HepG2 (cell line): ENCODE results near the gene ICAM5. TPM values are rescaled to one million over a fixed set of nuclear protein-coding genes. Genes with fewer than 3 reads are reported as not detected.
A peak's percentile ranks its signal among the peaks of the same experiment; 100 is the strongest.

Source experiments
- ARNT ChIP-seq: fragments of 450-650 bp; IDR thresholded peaks from 2 replicates; pipeline ENCODE4 v1.6.1; 2017
- CREB1 ChIP-seq, 2 experiments: fragments of 450-650 bp in 1 of 2; IDR thresholded peaks; 2 replicates each; pipeline ENCODE4 v1.6.1; 2016 to 2017; ENCODE audit warnings: control low read depth in 1 of 2, mild to moderate bottlenecking in 1 of 2, missing compliant biosample characterization in 1 of 2, missing genetic modification characterization in 1 of 2
- ETS1 ChIP-seq: sonication (generic); formaldehyde crosslinking; IDR thresholded peaks from 2 replicates; pipeline ENCODE4 v1.4.0; 2020; ENCODE audit warnings: missing genetic modification reagents
- GATAD2A ChIP-seq: IDR thresholded peaks from 2 replicates; pipeline ENCODE4 v1.6.1; 2016
- HNF1A ChIP-seq, 2 experiments: sonication (generic) in 1 of 2; formaldehyde crosslinking in 1 of 2; IDR thresholded peaks; 2 replicates each; pipeline versions ENCODE4 v1.4.0 to v1.6.1; 2016 to 2020; ENCODE audit warnings: borderline replicate concordance in 1 of 2, low read depth in 1 of 2, mild to moderate bottlenecking in 1 of 2, missing genetic modification reagents in 1 of 2
- KDM1A ChIP-seq: IDR thresholded peaks from 2 replicates; pipeline ENCODE4 v1.6.1; 2016; ENCODE audit warnings: missing compliant biosample characterization
- KLF13 ChIP-seq: sonication (generic); formaldehyde crosslinking; IDR thresholded peaks from 2 replicates; pipeline ENCODE4 v1.4.0; 2020; ENCODE audit warnings: mild to moderate bottlenecking, missing genetic modification reagents
- KLF9 ChIP-seq: IDR thresholded peaks from 2 replicates; pipeline ENCODE4 v1.6.1; 2016; ENCODE audit warnings: low read depth
- NPAS2 ChIP-seq: sonication (generic); formaldehyde crosslinking; IDR thresholded peaks from 2 replicates; pipeline ENCODE4 v1.8.0; 2022; ENCODE audit warnings: mild to moderate bottlenecking, missing genetic modification reagents, borderline replicate concordance
- RARG ChIP-seq: sonication (generic); formaldehyde crosslinking; IDR thresholded peaks from 2 replicates; pipeline ENCODE4 v1.4.0; 2020; ENCODE audit warnings: low read depth, mild to moderate bottlenecking, missing genetic modification reagents
- SIX4 ChIP-seq: sonication (generic); formaldehyde crosslinking; IDR thresholded peaks from 2 replicates; pipeline ENCODE4 v1.4.0; 2020; ENCODE audit warnings: missing genetic modification reagents
- STAG1 ChIP-seq: sonication (generic); formaldehyde crosslinking; IDR thresholded peaks from 2 replicates; pipeline ENCODE4 v1.4.0; 2020; ENCODE audit warnings: missing genetic modification reagents
- ZBTB20 ChIP-seq: sonication (generic); formaldehyde crosslinking; IDR thresholded peaks from 2 replicates; pipeline ENCODE4 v1.8.1; 2023; ENCODE audit warnings: missing genetic modification reagents, low read depth, mild to moderate bottlenecking, borderline replicate concordance
- ZFP41 ChIP-seq: sonication (generic); formaldehyde crosslinking; IDR thresholded peaks from 2 replicates; pipeline ENCODE4 v1.4.0; 2020; ENCODE audit warnings: mild to moderate bottlenecking, missing genetic modification reagents, borderline replicate concordance
- ZNF12 ChIP-seq: sonication (generic); formaldehyde crosslinking; IDR thresholded peaks from 2 replicates; pipeline ENCODE4 v1.5.0; 2020; ENCODE audit warnings: missing genetic modification reagents
- ZNF24 ChIP-seq: fragments of 450-650 bp; IDR thresholded peaks from 2 replicates; pipeline ENCODE4 v1.6.1; 2017; ENCODE audit warnings: antibody characterized with exemption, mild to moderate bottlenecking
- ZNF33A ChIP-seq: sonication (generic); formaldehyde crosslinking; IDR thresholded peaks from 2 replicates; pipeline ENCODE4 v1.5.1; 2020; ENCODE audit warnings: missing genetic modification reagents, mild to moderate bottlenecking, moderate library complexity, borderline replicate concordance
- ZNF343 ChIP-seq: sonication (generic); formaldehyde crosslinking; IDR thresholded peaks from 2 replicates; pipeline ENCODE4 v1.4.0; 2020; ENCODE audit warnings: mild to moderate bottlenecking, missing genetic modification reagents
- ZNF713 ChIP-seq: sonication (generic); formaldehyde crosslinking; IDR thresholded peaks from 2 replicates; pipeline ENCODE4 v1.4.0; 2020; ENCODE audit warnings: mild to moderate bottlenecking, missing genetic modification reagents
- ZNF83 ChIP-seq: sonication (generic); formaldehyde crosslinking; IDR thresholded peaks from 2 replicates; pipeline ENCODE4 v1.4.0; 2020; ENCODE audit warnings: missing genetic modification reagents, mild to moderate bottlenecking, borderline replicate concordance
- polyA plus RNA-seq, 8 experiments: library from polyadenylated mRNA; depleted of rRNA in 3 of 8; stranded (reverse) in 7 of 8; unstranded in 1 of 8; fragments of >200 nt; fragmentation: Illumina TruSeq in 4 of 8; extraction: Trizol in 4 of 8; gene quantifications; 2 replicates each; pipeline versions ENCODE4 v1.2.1 to v1.2.3, GENCODE V29; 2011 to 2016; ENCODE audit warnings: low read depth in 4 of 8, missing spikeins in 1 of 8, mixed read lengths in 1 of 8; ENCODE audit not compliant: insufficient read depth in 1 of 8
- total RNA-seq, 5 experiments: library from RNA; depleted of rRNA; stranded (reverse); fragments of >200 nt; fragmentation: Illumina TruSeq; extraction: Trizol; gene quantifications; 2 replicates each; pipeline ENCODE4 v1.2.3, GENCODE V29; 2016; ENCODE audit warnings: low read depth in 1 of 5
- TF ChIP-seq, protein P1 (sequence below): sonication (generic); formaldehyde crosslinking; IDR thresholded peaks from 2 replicates; pipeline ENCODE4 v1.4.0; 2020; ENCODE audit warnings: low read depth, missing genetic modification reagents

Gene ICAM5
- total and polyA plus RNA-seq, 2 of the 13 experiments (the other 11 are each of a cell fraction or from before 2014, with no cell fraction given): 0.46 to 1.6 TPM

DNA sequence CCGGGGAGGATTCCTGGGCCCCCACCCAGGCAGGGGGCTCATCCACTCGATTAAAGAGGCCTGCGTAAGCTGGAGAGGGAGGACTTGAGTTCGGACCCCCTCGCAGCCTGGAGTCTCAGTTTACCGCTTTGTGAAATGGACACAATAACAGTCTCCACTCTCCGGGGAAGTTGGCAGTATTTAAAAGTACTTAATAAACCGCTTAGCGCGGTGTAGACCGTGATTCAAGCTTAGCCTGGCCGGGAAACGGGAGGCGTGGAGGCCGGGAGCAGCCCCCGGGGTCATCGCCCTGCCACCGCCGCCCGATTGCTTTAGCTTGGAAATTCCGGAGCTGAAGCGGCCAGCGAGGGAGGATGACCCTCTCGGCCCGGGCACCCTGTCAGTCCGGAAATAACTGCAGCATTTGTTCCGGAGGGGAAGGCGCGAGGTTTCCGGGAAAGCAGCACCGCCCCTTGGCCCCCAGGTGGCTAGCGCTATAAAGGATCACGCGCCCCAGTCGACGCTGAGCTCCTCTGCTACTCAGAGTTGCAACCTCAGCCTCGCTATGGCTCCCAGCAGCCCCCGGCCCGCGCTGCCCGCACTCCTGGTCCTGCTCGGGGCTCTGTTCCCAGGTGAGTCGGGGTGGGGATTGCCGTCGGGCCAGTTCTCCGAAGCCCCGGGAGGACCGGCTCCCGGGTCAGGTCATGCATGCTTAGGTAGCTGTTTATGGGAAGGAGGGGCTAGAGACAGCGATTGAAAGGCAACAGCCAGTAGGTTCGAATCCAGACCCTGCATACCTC, 18.9 kb upstream of the ICAM5 start, which contains the start of gene ICAM1 (continued):
- TF ChIP-seq KLF13: no peak
- TF ChIP-seq ETS1 (CRISPR knock-in tag): no peak
- no peak for TF ChIP-seq STAG1 (CRISPR knock-in tag)
- TF ChIP-seq HNF1A (IDR thresholded peaks at IDR 0.05; ENCODE audit: low read depth): no peak
- peak; percentile 59 for TF ChIP-seq HNF1A (CRISPR knock-in tag; IDR thresholded peaks at IDR 0.05; ENCODE audit: borderline replicate concordance)
- TF ChIP-seq ZNF713 (CRISPR knock-in tag): no peak
- TF ChIP-seq ZNF33A (CRISPR knock-in tag): 0 out of 2 replicates have a peak, but pooled peaks have one; percentile 60
- no peak for TF ChIP-seq ZNF343 (CRISPR knock-in tag)
- TF ChIP-seq KLF9 (CRISPR knock-in tag): peak; percentile 45; the same call in 1 of the 2 replicates
- TF ChIP-seq GATAD2A (CRISPR knock-in tag): peak; percentile 65
- TF ChIP-seq ZNF24: peak; percentile 90
- peak; percentile 34; the same call in 1 of the 2 replicates for TF ChIP-seq ZNF12 (CRISPR knock-in tag)
- TF ChIP-seq, protein P1, sequence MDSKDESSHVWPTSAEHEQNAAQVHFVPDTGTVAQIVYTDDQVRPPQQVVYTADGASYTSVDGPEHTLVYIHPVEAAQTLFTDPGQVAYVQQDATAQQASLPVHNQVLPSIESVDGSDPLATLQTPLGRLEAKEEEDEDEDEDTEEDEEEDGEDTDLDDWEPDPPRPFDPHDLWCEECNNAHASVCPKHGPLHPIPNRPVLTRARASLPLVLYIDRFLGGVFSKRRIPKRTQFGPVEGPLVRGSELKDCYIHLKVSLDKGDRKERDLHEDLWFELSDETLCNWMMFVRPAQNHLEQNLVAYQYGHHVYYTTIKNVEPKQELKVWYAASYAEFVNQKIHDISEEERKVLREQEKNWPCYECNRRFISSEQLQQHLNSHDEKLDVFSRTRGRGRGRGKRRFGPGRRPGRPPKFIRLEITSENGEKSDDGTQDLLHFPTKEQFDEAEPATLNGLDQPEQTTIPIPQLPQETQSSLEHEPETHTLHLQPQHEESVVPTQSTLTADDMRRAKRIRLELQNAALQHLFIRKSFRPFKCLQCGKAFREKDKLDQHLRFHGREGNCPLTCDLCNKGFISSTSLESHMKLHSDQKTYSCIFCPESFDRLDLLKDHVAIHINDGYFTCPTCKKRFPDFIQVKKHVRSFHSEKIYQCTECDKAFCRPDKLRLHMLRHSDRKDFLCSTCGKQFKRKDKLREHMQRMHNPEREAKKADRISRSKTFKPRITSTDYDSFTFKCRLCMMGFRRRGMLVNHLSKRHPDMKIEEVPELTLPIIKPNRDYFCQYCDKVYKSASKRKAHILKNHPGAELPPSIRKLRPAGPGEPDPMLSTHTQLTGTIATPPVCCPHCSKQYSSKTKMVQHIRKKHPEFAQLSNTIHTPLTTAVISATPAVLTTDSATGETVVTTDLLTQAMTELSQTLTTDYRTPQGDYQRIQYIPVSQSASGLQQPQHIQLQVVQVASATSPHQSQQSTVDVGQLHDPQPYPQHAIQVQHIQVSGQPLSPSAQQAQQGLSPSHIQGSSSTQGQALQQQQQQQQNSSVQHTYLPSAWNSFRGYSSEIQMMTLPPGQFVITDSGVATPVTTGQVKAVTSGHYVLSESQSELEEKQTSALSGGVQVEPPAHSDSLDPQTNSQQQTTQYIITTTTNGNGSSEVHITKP: peak; percentile 74; the same call in 1 of the 2 replicates
- no peak for TF ChIP-seq ZNF83
- TF ChIP-seq ARNT: no peak
- peak; percentile 57; the same call in 1 of the 2 replicates for TF ChIP-seq ZFP41 (CRISPR knock-in tag)
- no peak; the same call in 1 of the 2 replicates for TF ChIP-seq SIX4
- peak; percentile 21; the same call in 1 of the 2 replicates for TF ChIP-seq CREB1 (IDR thresholded peaks at IDR 0.05)
- TF ChIP-seq CREB1 (CRISPR knock-in tag; IDR thresholded peaks at IDR 0.05): peak; percentile 73
- TF ChIP-seq NPAS2 (CRISPR knock-in tag): no peak
- TF ChIP-seq RARG: no peak
- 0 out of 2 replicates have a peak, but pooled peaks have one; percentile 48 for TF ChIP-seq ZBTB20 (CRISPR knock-in tag)
- TF ChIP-seq KDM1A (CRISPR knock-in tag): peak; percentile 90; the same call in 1 of the 2 replicates
